Measurements from ENCODE around the gene ACOX2. TPM values are rescaled to one million over a fixed set of nuclear protein-coding genes. Genes with fewer than 3 reads are reported as not detected.

ACOX2 gene
- polyA plus RNA-seq, 2 of the 4 experiments (the other 2 are of a cell fraction), result 4.8 to 23.2 TPM

- ATAC-seq, result no peak
- ChIA-PET CTCF (interaction anchor here (1.0 to 8.8 kb wide), 6 partner anchors 10 to 110 kb away, joined by 3 to 60 read pairs (median 4); no protein-coding TSS in a partner anchor), POLR2A (no interaction called here)
- Histone ChIP-seq H3K27ac (no peak overlapping the region), H3K4me2 (no peak overlapping the region), H3K9me3 (no peaks in the 10 kb centered on the region), H3K4me3 (no peak overlapping the region), H3K4me1 (no peaks in the 10 kb centered on the region)
- DNase-seq (ENCODE audit: low read depth in 1 of 2, low spot score in 1 of 2), result no peak
- no peak for FAIRE-seq
- TF ChIP-seq MAFK (IDR thresholded peaks at IDR 0.05; ENCODE audit: partially characterized antibody), result no peak
- TF ChIP-seq ZFP36 (IDR thresholded peaks at IDR 0.05; ENCODE audit: borderline replicate concordance, partially characterized antibody), result no peak
- 49% methylated on average over 6 of the region's 6 CpGs for whole genome bisulfite sequencing (ENCODE audit: missing lambda C conversion rate)
Measured at GRCh38 chr3:58573640-58574039, 36.6 kb upstream of the ACOX2 start.

GRCh38 chr3:58572634-58573230 lies 35.7 kb upstream of the ACOX2 start:
- no peak for DNase-seq (ENCODE audit: low read depth in 1 of 2, low spot score in 1 of 2)
- Histone ChIP-seq H3K27ac (no peak overlapping the region), H3K4me2 (no peak overlapping the region), H3K4me1 (no peaks in the 10 kb centered on the region), H3K4me3 (no peak overlapping the region), H3K9me3 (no peaks in the 10 kb centered on the region)
- no peak for ATAC-seq
- FAIRE-seq, result no peak
- POLR2A ChIA-PET, result no interaction called here
- 90% methylated on average over 6 of the region's 7 CpGs for WGBS (ENCODE audit: missing lambda C conversion rate)
- no peak for TF ChIP-seq ZSCAN20 (CRISPR knock-in tag; IDR thresholded peaks at IDR 0.05)
- no peak for TF ChIP-seq HOXB5 (CRISPR knock-in tag; IDR thresholded peaks at IDR 0.05)
- TF ChIP-seq CHD2 (IDR thresholded peaks at IDR 0.05; ENCODE audit: low read length, partially characterized antibody), result no peak
- TF ChIP-seq NFE2L2 (conservative IDR thresholded peaks at IDR 0.05; ENCODE audit: low read length), result no peak
- TF ChIP-seq BCL3 (IDR thresholded peaks at IDR 0.05), result no peak
- CTCF ChIA-PET, result interaction anchor here (1.8 to 8.8 kb wide), 3 partner anchors 15 to 109 kb away, joined by 4 to 60 read pairs (median 18); no protein-coding TSS in a partner anchor

- FAIRE-seq (no peak), DNase-seq (ENCODE audit: low read depth in 1 of 2, low spot score in 1 of 2) (no peak), ATAC-seq (no peak)
- ChIA-PET POLR2A (no interaction called here), CTCF (interaction anchor here (0.8 to 8.8 kb wide), 4 partner anchors 15 to 108 kb away, joined by 4 to 60 read pairs (median 11); no protein-coding TSS in a partner anchor)
- no peak overlapping the region for H3K4me2 ChIP-seq
- 61% methylated on average over 13 of the region's 13 CpGs for WGBS (ENCODE audit: missing lambda C conversion rate)
- H3K27ac ChIP-seq, result no peak overlapping the region
- H3K4me1 ChIP-seq, result no peaks in the 10 kb centered on the region
- TF ChIP-seq CBX2 (IDR thresholded peaks at IDR 0.05; ENCODE audit: borderline replicate concordance, low read depth) (no peak), KDM1A (IDR thresholded peaks at IDR 0.05; ENCODE audit: low read depth) (no peak), FOXS1 (CRISPR knock-in tag; IDR thresholded peaks at IDR 0.05) (no peak), CBX8 (IDR thresholded peaks at IDR 0.05) (no peak)
- H3K4me3 ChIP-seq, result no peak overlapping the region
- no peaks in the 10 kb centered on the region for H3K9me3 ChIP-seq
Measured at GRCh38 chr3:58572013-58572633, 35.1 kb upstream of the ACOX2 start.

- FAIRE-seq, result no peak
- no peak overlapping the region for H3K4me3 ChIP-seq
- H3K27ac ChIP-seq, result no peak overlapping the region
- H3K9me3 ChIP-seq, result no peaks in the 10 kb centered on the region
- no peak for DNase-seq (ENCODE audit: low read depth in 1 of 2, low spot score in 1 of 2)
- 47% methylated on average over 5 of the region's 5 CpGs for WGBS (ENCODE audit: missing lambda C conversion rate)
- no peak for ATAC-seq
- TF ChIP-seq EP300 (IDR thresholded peaks at IDR 0.05), result no peak
- no peak for TF ChIP-seq CBX2 (IDR thresholded peaks at IDR 0.05; ENCODE audit: borderline replicate concordance, low read depth)
- no peak for TF ChIP-seq JUNB (IDR thresholded peaks at IDR 0.05)
- no peak for TF ChIP-seq CHD4 (IDR thresholded peaks at IDR 0.05; ENCODE audit: borderline replicate concordance)
- no peak for TF ChIP-seq KDM5A (IDR thresholded peaks at IDR 0.05)
- TF ChIP-seq ZSCAN20 (CRISPR knock-in tag; IDR thresholded peaks at IDR 0.05), result no peak
- no peak for TF ChIP-seq EHF (CRISPR knock-in tag; IDR thresholded peaks at IDR 0.05)
- TF ChIP-seq POLR2A (IDR thresholded peaks at IDR 0.05; ENCODE audit: low read length), result no peak
- no peak for TF ChIP-seq HEYL (CRISPR knock-in tag; IDR thresholded peaks at IDR 0.05)
- TF ChIP-seq, protein P1, sequence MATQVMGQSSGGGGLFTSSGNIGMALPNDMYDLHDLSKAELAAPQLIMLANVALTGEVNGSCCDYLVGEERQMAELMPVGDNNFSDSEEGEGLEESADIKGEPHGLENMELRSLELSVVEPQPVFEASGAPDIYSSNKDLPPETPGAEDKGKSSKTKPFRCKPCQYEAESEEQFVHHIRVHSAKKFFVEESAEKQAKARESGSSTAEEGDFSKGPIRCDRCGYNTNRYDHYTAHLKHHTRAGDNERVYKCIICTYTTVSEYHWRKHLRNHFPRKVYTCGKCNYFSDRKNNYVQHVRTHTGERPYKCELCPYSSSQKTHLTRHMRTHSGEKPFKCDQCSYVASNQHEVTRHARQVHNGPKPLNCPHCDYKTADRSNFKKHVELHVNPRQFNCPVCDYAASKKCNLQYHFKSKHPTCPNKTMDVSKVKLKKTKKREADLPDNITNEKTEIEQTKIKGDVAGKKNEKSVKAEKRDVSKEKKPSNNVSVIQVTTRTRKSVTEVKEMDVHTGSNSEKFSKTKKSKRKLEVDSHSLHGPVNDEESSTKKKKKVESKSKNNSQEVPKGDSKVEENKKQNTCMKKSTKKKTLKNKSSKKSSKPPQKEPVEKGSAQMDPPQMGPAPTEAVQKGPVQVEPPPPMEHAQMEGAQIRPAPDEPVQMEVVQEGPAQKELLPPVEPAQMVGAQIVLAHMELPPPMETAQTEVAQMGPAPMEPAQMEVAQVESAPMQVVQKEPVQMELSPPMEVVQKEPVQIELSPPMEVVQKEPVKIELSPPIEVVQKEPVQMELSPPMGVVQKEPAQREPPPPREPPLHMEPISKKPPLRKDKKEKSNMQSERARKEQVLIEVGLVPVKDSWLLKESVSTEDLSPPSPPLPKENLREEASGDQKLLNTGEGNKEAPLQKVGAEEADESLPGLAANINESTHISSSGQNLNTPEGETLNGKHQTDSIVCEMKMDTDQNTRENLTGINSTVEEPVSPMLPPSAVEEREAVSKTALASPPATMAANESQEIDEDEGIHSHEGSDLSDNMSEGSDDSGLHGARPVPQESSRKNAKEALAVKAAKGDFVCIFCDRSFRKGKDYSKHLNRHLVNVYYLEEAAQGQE (IDR thresholded peaks at IDR 0.05), result no peak
- no peak for TF ChIP-seq ELK1 (IDR thresholded peaks at IDR 0.05; ENCODE audit: low read depth, low read length)
- TF ChIP-seq, protein P2, sequence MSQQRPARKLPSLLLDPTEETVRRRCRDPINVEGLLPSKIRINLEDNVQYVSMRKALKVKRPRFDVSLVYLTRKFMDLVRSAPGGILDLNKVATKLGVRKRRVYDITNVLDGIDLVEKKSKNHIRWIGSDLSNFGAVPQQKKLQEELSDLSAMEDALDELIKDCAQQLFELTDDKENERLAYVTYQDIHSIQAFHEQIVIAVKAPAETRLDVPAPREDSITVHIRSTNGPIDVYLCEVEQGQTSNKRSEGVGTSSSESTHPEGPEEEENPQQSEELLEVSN (IDR thresholded peaks at IDR 0.05; ENCODE audit: borderline replicate concordance, low read depth), result no peak
- TF ChIP-seq ZC3H11A (IDR thresholded peaks at IDR 0.05), result no peak
- CTCF ChIA-PET, result interaction anchor here (0.6 to 8.8 kb wide), 8 partner anchors 8 to 664 kb away, joined by 3 to 126 read pairs (median 5); no protein-coding TSS in a partner anchor
- POLR2A ChIA-PET, result no interaction called here
- H3K4me1 ChIP-seq, result no peaks in the 10 kb centered on the region
- no peak overlapping the region for H3K4me2 ChIP-seq
Measured at GRCh38 chr3:58570851-58571250, 33.9 kb upstream of the ACOX2 start.
